G401.6 (cell line): ENCODE data around the gene MAGOHB.
"Not testable (repeated sequence)": the region's sequence is repeated elsewhere in the genome, so short reads cannot be mapped to it uniquely, and the experiment has no call there.

Source experiments
- FAIRE-seq: peaks from 2 replicates; lab custom pipeline; 2012; peaks lifted over from hg19 to GRCh38; lab: Jason Lieb, UNC

The MAGOHB gene

GRCh38 chr12:10612110-10612509 is 1.3 kb downstream of the MAGOHB start:
- no peak for FAIRE-seq

GRCh38 chr12:10611258-10611657 is 2.2 kb downstream of the MAGOHB start:
- not testable (repeated sequence) for FAIRE-seq

DNA sequence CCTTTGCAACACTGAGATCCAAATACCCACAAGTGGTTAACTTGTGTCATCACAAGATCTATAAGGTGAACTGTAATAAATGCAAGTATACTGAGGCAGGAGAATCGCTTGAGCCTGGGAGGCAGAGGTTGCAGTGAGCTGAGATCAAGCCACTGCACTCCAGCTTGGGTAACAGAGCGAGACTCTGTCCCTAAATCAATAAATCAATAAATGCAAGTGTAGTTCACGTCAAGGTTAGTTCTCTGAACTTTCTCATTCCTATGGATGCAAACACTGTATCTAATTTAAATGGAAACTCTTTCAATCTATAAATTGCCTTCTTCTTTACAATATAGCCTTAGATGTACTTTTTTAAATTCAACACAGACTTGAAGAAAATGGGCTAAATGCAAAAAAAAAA is 3.2 kb downstream of the MAGOHB start:
- FAIRE-seq: no peak

DNA sequence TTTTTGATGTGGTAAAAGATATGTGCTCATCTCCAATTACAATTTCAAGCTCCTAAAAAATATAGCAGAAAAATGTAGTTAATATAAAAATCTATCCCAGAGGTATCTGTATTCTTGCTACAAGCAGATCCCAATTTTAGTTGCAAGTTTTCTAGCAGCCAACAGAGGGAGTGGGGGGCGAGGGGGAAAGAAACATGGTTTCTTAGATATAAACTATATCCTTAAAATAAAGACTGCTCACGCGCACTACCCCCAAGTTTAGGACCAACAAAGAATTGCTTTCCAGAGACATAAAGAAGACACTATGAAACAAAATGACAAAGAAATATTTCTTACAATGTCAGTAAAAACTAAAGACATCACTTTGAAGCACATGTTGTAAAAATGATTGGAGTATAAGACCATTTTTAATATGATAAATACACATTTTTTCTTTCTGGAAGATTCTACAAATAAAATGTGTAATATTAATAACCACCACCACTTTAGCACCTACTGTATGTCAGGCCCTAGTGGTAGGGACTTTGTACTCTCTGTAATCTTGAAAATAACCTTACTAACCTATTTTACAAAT is 5.4 kb downstream of the MAGOHB start:
- no peak for FAIRE-seq

- no peak for FAIRE-seq
Observed at GRCh38 chr12:10601860-10602259, 11.5 kb downstream of the MAGOHB start.

- FAIRE-seq: no peak
Observed at GRCh38 chr12:10600988-10601387, 12.4 kb downstream of the MAGOHB start.

DNA sequence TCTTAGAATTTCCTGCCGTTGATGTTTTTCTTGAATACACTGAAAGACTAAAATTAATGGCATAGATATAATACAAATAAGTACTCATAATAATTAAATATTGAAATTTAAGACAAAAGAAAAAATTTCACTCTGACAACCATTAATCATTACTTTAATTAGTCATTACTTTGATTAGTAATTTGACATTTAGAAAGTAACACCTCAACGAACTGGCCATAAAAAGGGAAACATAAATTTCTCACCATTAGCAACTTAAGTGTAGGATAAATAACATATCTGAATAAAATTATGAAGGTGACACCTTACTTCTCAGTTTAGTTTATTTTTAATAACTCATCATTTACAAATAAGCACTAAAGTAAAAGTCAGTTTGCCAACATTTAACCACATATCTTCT is 17.5 kb downstream of the MAGOHB start:
- peak; percentile 37 for FAIRE-seq

DNA sequence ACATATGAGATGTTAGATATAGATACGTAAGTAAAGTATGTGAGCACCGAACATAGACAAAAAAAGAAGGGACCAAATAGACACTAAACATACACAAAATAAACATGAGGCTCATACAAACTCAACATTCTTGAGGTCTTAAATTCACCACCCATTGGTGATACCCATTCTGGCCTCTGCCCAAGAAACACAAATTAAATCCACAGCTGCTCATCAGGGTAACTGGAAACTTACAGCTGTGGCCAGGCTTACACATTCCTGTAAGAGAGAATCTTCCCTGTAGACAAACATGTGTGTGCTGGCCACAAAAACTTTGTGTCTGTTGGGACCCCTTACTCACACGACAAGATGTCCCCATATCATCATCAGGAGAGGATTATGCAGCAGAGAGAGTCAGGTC is 22.4 kb downstream of the MAGOHB start:
- no peak for FAIRE-seq

DNA sequence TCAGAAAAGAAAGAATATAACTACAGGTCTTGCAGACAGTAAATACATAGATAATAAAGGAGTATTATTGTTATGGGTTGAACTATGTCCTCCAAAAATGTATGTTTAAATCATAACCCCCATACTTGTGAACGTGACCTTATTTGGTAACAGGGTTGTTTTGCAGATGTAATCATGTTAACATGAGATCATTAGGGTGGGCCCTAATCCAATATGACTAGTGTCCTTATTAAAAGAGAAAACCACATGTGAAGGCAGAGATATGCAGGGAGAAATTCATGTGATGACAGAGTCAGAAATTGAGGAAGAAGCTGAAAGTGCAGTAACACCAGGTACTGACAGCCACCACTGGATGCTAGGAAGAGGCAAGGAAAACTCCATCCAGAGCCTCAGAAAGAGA is 29.0 kb downstream of the MAGOHB start:
- FAIRE-seq: no peak

DNA sequence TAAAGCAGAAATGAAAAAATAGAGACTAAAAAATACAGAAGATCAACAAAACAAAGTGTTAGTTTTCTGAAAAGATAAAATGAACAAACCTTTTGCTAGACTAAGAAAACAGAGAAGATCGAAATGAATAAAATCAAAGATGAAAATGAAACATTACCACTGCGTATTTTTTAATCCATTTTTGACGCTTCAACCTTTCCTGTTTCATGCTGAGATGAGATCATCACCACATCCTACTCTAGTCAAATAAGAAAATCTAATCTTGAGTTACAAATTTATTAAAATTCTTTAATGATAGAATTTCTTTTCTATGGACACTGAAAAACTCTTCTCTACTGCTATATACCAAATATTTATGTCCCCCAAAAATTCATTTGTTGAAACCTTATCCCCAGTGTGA is 30.7 kb downstream of the MAGOHB start:
- no peak for FAIRE-seq

GRCh38 chr12:10582133-10582532 is 31.3 kb downstream of the MAGOHB start:
- FAIRE-seq: not testable (repeated sequence)

GRCh38 chr12:10574307-10574706 is 39.1 kb downstream of the MAGOHB start:
- no peak for FAIRE-seq

- FAIRE-seq: not testable (repeated sequence)
Observed at GRCh38 chr12:10572021-10572490, 41.4 kb downstream of the MAGOHB start.

DNA sequence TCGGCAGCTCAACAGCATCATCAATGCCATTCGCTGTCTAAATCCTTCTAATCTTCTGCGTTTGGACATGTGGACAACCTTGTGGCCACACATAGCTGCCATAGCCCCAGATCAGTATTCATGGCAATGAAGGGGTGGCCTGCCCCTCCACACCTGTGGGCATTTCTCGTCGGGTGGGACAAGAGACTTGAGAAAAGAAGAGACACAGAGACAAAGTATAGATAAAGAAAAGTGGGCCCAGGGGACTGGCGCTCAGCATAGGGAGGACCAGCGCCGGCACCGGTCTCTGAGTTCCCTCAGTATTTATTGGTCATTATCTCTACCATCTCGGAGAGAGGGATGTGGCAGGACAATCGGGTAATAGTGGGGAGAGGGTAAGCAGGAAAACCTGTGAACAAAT is 42.3 kb downstream of the MAGOHB start:
- FAIRE-seq: no peak

DNA sequence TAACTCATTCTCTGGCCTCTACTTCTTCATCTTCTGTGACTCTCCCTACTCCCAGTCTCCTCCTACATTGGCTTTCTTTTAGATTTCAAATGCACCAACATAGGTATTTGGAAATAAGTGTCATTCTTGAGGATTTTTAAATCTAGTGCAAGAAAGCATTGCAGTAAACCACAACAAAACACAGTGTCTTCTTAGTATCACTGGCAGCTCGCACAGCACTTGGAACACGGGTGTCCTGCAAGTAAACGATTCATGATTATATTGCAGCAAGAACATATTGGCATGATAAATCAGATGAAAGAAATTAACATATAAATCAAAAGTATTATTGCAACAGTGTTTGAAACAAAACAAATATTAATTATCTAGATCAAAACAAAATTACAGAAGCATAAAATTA is 45.6 kb downstream of the MAGOHB start:
- FAIRE-seq: no peak

GRCh38 chr12:10563966-10564365 is 49.4 kb downstream of the MAGOHB start:
- peak; percentile 51 for FAIRE-seq

GRCh38 chr12:10563002-10563401 is 50.4 kb downstream of the MAGOHB start:
- no peak for FAIRE-seq

DNA sequence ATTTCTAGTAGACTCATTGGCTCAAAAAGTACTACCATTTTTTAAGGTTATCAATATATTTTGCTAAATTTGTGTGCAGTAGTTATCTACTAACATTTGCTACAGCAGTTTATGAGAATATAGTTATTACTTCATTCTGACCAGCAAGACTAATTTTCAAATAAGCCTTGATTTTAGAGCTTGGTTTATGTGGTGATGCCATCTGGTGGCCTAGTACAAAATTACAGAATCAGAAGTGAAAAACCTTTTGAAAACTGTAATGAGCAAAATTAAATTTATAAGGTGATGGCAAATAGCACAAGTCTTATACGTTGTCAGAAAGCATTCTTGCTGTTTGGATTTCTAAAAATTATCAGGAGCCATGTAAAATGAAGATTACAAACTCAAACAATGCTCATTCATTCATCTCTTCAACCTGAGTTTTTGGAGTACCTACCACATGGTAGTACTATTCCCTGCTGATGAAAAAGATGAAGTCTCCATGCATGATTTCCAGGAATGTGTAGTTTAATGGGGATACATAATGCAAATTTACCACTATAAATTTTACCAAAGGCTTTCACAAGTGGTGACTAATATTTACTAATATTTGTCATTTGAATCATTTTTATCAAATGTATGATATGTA is 51.0 kb downstream of the MAGOHB start:
- FAIRE-seq: peak; percentile 92

GRCh38 chr12:10559244-10559643 is 54.2 kb downstream of the MAGOHB start:
- FAIRE-seq: no peak

DNA sequence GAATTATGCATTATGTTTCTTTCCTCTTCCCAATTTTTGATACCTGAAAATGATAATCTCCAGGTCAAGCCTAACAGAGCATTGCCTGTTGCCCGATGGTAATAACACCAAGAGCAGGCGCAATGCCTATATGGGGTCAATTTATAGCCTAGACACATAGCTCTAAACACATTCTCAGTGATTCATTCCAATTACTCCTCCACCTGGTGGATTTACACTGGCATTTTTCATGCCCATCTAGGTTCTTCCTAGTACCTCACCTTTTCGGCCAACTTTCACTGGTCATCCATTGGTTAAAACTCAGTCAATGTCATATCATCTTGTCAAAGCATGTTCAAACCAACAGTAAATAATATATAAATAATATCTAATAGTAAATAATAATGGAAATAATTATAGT is 54.6 kb downstream of the MAGOHB start:
- no peak for FAIRE-seq

GRCh38 chr12:10558301-10558700 is 55.1 kb downstream of the MAGOHB start:
- no peak for FAIRE-seq

DNA sequence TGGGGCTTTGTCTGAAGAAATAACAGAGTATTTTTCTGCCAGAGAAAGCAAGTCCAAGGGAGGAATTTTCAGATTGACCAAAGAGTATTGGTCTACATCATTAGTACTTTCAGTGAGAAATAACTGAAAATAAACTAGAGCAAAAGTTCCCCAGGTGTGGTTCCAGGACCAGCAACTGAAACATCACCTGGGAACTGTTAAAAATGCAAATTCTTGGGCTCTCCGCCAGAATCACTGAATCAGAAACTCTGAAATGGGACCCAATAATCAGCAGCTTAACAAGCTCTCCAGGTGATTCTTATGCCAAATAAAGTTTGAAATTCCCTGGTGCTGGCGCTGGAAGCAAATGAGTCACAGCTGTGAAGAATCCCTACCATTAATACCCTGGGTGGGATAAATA is 55.6 kb downstream of the MAGOHB start:
- no peak for FAIRE-seq

DNA sequence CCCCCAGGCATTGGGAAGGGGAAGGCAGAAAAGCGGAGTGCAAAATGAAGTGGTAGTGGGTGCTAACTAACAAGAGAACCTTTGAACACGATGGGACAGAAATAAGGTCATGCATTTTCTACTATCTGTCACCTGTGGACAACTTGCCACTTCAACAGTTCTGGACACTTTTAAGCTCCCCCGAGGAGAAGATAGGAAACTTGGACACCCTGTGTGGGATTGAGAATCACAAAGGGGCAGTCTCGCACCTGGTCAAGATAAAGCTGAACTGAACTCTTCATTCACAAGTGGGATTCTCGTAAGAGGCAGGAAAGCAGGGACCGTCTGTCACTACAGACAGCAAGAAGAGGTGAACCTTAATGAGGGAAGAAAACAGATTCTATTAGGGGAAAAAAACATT is 56.1 kb downstream of the MAGOHB start:
- no peak for FAIRE-seq

DNA sequence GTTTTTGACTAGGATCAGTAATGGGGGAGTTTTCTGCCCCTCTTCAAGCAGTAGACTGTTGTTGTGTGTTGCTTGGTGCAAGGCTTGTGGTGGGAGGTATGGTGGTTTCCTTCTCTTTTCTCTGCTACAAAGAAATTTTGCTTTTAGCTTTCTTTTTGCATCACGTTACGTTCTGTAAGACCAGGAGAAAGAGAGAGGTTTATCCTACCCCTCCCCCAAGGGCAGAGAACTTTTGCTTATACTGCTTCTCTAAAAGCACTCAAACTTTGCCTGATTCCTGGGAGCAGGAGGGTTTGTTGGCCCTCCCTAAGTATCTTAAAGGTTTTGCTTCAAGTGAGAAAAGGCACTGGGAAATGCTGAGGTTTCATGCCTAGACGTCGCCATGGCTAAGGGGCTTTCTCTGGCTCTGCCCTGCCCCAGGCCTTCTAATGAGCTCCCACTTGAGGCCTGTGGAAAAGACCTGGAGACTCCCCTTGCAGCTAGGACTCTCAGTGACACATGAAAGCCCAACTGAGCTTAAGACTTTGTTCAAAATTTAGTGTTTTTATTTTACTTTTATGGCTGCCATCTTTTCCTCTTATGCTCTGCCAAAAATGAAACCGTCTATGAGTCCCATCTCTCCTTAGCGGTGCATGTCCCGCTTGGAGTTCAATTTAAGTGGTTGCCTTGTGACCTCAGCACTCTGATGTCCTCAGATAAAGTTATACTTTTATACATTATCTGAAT is 58.5 kb downstream of the MAGOHB start:
- no peak for FAIRE-seq
